IPS DF 4.7 (cell line): ENCODE data around the gene SACS.
"Not testable (repeated sequence)": the region's sequence is repeated elsewhere in the genome, so short reads cannot be mapped to it uniquely, and the experiment has no call there.

Experiments
- DNase-seq: peaks from one replicate; pipeline ENCODE4 v3.0.0-alpha.2; 2013; ENCODE audit warnings: low spot score; ENCODE audit errors: extremely low read depth

SACS gene

GRCh38 chr13:23455401-23456185, 22.1 kb upstream of the SACS start:
- DNase-seq: no peak

GRCh38 chr13:23453132-23453531, 19.6 kb upstream of the SACS start:
- no peak for DNase-seq

- no peak for DNase-seq
Observed at GRCh38 chr13:23450340-23451046, 17.0 kb upstream of the SACS start.

GRCh38 chr13:23449398-23450162, 16.1 kb upstream of the SACS start:
- peak; percentile 69 for DNase-seq

- no peak for DNase-seq
Observed at GRCh38 chr13:23447927-23448326, 14.4 kb upstream of the SACS start.

- DNase-seq: no peak
Observed at GRCh38 chr13:23445794-23446193, 12.3 kb upstream of the SACS start.

GRCh38 chr13:23443878-23444277, 10.4 kb upstream of the SACS start:
- DNase-seq: no peak

GRCh38 chr13:23443110-23443509, 9.6 kb upstream of the SACS start:
- DNase-seq: no peak

- DNase-seq: no peak
Observed at GRCh38 chr13:23440821-23441618, 7.5 kb upstream of the SACS start.

GRCh38 chr13:23440324-23440723, 6.8 kb upstream of the SACS start:
- DNase-seq: not testable (repeated sequence)

- DNase-seq: no peak
Observed at GRCh38 chr13:23437916-23438315, 4.4 kb upstream of the SACS start.

- DNase-seq: no peak
Observed at GRCh38 chr13:23436680-23437079, 3.2 kb upstream of the SACS start.

GRCh38 chr13:23434491-23434890, 989 bp upstream of the SACS start:
- no peak for DNase-seq

- no peak for DNase-seq
Observed at GRCh38 chr13:23432626-23433025, 876 bp downstream of the SACS start.

GRCh38 chr13:23430664-23431063, 2.8 kb downstream of the SACS start:
- no peak for DNase-seq

- no peak for DNase-seq
Observed at GRCh38 chr13:23427881-23428528, 5.5 kb downstream of the SACS start.

GRCh38 chr13:23427342-23427843, 6.1 kb downstream of the SACS start:
- no peak for DNase-seq

- no peak for DNase-seq
Observed at GRCh38 chr13:23421596-23421995, 11.9 kb downstream of the SACS start.

GRCh38 chr13:23418776-23419683, 14.5 kb downstream of the SACS start:
- no peak for DNase-seq

- no peak for DNase-seq
Observed at GRCh38 chr13:23414682-23415081, 18.8 kb downstream of the SACS start.
